AG10803 (cell line): ENCODE measurements around the gene MYZAP.

Experiments used
- DNase-seq: peaks from one replicate; pipeline ENCODE4 v3.0.0; 2010; ENCODE audit warnings: low read depth
- H3K4me3 ChIP-seq: 2 replicates; pipeline ENCODE4 v1.5.1; 2011; ENCODE audit warnings: mild to moderate bottlenecking, low read length, control low read depth
- CTCF ChIP-seq: conservative IDR thresholded peaks from 2 replicates; pipeline ENCODE4 v1.5.1; 2011; ENCODE audit warnings: mild to moderate bottlenecking, low read length, control low read depth, inconsistent platforms

MYZAP gene

GRCh38 chr15:57580866-57581265 lies 10.8 kb upstream of the MYZAP start:
- TF ChIP-seq CTCF: no peak
- DNase-seq: no peak
- no peak overlapping the region for H3K4me3 ChIP-seq

- no peak for TF ChIP-seq CTCF
- no peak overlapping the region for H3K4me3 ChIP-seq
- DNase-seq: no peak
These were observed 9.6 kb upstream of the MYZAP start for GRCh38 chr15:57582090-57582489.

- no peak for TF ChIP-seq CTCF
These were observed 8.4 kb upstream of the MYZAP start for GRCh38 chr15:57583282-57583681.

GRCh38 chr15:57583720-57584119 lies 8.0 kb upstream of the MYZAP start:
- no peak for DNase-seq
- H3K4me3 ChIP-seq: no peak overlapping the region
- TF ChIP-seq CTCF: no peak

More at GRCh38 chr15:57583282-57583681, 8.4 kb upstream of the MYZAP start:
- H3K4me3 ChIP-seq: no peak overlapping the region
- no peak for DNase-seq

DNA sequence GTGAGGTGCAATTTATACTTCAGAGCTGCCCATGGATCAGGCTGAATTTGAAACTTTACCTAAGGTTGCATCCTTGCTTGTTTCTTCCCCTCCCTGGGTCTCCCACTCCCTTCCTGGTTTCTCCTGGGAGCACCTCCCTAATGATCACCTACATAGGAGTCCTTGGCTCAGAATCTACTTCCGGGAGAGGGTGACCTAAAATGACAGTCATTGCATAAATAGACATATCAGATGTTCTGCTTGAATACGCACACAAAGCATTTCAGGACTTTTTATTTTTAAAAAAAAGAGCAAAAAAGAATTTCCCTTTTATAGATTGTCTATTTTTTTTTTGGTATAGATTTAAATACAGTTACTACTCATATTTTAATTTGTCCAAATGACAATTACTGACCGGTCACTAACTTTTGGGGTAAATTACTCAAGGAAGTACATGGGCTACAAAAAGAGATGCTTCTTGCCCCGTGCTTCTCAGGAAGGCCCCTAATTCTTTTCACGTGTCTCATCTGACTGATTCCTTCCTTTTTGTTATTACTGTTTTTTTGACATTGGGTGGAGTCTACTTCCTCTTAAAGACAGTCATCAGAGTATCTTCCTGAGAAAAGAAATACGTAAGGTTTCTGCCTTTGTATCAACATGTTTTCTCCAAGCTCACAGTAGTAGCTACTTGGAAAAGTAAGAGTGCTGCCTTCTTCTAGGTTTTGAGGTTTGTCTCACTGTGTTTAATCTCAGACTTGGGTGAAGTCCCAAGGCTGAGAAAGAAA lies 4.9 kb upstream of the MYZAP start:
- H3K4me3 ChIP-seq: no peak overlapping the region
- DNase-seq: no peak
- TF ChIP-seq CTCF: no peak

- no peak for DNase-seq
- H3K4me3 ChIP-seq: no peak overlapping the region
- TF ChIP-seq CTCF: no peak
These were observed 2.4 kb upstream of the MYZAP start for GRCh38 chr15:57589281-57589680.

GRCh38 chr15:57589754-57590153 lies 1.9 kb upstream of the MYZAP start:
- DNase-seq: no peak
- no peak overlapping the region for H3K4me3 ChIP-seq
- no peak for TF ChIP-seq CTCF
